HG03442 (cell line): Measurements from ENCODE around the gene CCDC106.

Experiments used
- ATAC-seq: cut with Tn5 transposase; IDR thresholded peaks from one replicate; pipeline ENCODE4 v1.9.1; 2021; ENCODE audit warnings: mild to moderate bottlenecking, moderate library complexity; ENCODE audit not compliant: unreplicated experiment

Gene CCDC106

DNA sequence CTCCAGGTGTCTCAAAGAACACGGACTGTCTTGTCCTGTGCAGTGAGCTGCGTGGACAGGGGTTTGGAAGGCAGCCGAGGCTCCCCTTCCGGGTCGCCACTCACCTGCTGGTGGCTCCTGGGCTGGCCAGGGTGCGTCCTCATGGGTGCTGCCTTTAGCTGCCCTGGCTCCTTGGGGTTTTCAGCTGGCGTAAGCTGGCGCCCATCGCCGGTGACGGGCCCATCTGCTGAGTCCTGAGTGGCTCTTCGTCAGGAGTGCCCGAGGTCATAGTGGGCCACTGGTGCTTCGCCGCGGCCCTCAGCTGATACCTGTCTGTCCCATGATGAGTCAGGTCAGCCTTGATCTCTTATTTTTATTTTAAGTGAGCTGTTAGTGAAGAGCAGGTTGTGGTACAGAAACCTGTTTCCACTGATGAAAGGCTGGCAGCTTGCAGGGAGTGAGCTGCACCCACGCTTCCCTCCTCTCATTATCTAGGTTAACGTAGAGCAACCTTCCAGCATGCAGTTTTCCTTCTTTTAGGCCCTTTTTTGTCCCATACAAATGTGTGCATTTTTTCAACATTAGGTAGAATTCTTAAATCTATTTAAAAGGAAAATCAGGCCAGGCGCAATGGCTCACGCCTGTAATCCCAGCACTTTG is 45.4 kb downstream of the CCDC106 start:
- ATAC-seq: no peak

GRCh38 chr19:55694241-55694655 is 46.2 kb downstream of the CCDC106 start:
- no peak for ATAC-seq

DNA sequence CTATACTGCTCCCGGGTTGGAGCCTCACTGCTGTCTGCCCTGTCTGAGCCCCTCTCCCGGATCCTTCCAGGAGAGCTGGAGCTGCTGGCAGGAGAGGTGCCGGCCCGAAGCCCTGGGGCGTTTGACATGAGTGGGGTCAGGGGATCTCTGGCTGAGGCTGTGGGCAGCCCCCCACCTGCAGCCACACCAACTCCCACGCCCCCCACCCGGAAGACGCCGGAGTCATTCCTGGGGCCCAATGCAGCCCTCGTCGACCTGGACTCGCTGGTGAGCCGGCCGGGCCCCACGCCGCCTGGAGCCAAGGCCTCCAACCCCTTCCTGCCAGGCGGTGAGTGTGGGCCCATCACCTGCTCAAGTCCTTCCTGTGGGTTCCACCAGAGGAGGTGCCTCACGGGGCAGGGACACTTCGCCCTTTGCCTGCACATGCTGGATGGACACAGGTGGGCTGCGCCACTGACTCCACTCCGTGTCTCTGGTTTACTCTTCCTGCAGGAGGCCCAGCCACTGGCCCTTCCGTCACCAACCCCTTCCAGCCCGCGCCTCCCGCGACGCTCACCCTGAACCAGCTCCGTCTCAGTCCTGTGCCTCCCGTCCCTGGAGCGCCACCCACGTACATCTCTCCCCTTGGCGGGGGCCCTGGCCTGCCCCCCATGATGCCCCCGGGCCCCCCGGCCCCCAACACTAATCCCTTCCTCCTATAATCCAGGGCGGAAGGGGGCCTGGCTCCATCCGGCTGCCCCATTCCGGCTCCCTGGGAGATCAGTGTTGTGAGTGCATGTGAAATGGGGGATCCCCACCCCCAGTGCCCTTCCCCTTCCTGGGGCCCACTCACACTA is 46.9 kb downstream of the CCDC106 start:
- ATAC-seq: no peak

DNA sequence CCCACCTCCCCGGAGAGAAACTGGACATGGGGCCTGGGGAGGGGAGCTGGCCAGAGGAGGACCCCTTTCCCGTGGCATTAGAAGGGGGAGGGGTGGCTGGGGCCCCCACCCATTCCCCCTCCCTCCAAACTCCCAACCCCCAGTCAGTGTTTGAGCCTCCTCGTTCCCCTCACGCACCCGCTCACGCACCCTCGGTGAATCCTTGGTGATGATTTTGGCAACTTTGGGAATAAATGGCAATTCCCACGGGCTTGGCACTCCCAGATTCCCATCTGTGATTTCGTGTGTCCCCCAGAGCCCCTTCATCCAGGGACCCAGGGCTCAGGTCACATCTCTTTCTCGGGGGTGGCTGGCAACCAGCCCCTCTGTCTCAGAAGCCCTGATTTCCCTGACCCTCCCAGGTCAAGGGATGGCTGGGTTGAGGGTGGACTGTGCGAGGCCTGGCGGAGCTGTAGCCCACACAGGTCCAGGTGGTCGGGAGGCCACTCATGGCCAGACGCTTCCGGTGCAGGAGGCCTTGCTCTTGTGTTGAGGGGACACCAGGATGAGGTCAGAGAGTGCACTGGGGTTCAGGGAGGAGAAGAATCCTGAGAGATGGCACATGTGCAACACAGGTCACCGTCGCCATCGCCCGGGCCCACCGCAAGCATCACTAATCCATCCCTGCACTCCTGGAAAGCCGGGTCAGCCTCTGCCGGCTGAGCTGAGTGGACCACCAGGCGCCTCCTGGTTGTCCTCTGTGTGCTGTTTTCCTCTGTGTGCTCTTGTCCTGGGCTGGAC is 47.7 kb downstream of the CCDC106 start:
- no peak for ATAC-seq

DNA sequence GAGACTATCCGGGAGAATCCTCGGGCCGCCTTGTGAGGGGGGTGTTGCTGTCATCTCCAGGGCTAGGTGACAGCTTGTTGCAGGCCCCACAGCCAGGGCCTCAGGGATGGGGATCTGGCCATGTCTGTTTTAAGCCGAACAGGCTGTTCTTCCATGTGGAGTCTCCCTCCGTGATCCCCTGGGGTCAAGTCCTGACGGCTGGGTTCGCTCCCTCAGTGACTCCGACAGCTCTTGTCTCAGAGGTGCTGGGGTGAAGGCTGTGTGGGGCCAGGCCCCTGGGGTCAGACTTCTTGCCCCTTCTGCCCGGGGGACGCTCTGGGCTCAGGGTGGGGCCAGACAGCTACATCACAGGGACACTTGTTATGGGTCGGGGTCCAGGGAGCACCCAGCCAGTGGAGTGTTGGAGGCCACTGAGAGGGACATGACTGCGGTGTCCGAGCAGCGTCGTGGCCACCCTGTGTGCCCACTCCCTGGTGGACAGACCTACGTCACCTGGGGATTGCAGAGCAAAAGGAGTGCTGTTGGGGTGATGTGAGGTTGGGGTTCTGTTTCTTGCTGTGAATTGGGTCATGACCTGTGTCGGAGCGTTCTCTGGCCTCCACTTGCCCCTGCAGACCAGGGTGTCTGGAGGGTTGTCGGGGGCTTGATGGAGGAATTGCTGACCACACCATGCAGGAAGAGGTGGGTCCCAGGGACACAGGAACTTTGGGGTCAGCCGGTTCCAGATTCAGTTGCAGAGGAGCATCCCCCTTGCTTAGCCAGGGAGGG is 48.5 kb downstream of the CCDC106 start:
- ATAC-seq: no peak

GRCh38 chr19:55697069-55697440 is 49.0 kb downstream of the CCDC106 start:
- no peak for ATAC-seq

- no peak for ATAC-seq
These were observed 49.7 kb downstream of the CCDC106 start for GRCh38 chr19:55697698-55698097.

DNA sequence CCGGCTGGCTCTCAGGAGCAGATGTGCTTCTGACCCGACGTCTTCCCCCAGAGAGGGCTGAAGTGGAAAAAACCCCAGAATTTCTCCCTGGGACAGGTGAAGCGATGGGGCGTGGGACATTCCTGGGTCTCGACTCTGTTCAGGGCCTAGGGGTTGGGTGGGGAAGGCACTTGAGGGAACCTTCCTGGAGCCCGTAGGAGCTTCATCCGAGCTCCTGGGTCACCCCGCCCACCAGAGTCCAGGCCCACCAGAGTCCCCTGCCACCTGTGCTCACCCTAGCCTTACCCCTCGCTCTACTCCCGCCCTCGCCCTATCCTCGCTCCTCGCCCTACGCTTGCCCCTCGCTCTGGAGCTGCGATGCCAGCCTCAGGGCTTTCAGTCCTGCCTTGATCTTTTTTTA is 50.2 kb downstream of the CCDC106 start:
- ATAC-seq: no peak

GRCh38 chr19:55699221-55699620 is 51.2 kb downstream of the CCDC106 start:
- no peak for ATAC-seq

- no peak for ATAC-seq
These were observed 52.8 kb downstream of the CCDC106 start for GRCh38 chr19:55700813-55701212.

DNA sequence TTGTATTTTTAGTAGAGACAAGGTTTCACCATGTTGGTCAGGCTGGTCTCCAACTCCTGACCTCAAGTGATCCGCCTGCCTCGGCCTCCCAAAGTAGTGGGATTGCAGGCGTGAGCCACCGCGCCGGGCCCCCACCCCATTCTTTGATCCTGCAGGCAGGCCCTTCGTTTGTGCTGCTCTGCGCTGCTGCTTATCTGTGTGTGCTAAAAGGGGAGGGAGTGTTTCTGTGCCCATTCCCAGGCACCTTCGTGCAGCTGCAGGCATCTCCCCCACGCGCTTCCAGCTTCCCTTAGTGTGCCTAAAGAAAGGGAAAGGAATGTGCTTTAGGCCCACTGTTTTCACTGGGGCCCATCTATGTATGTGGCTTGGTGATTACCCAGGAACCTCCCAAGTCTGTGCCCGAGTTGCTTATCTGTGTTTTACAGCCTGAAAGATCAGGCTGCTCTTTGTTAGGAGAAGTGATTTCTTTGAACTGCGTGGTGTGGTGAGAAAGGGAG is 54.2 kb downstream of the CCDC106 start:
- no peak for ATAC-seq
